NB4 (cell line): Measurements from ENCODE around the gene SSTR4.

Experiments used
- DNase-seq: peaks from one replicate; pipeline ENCODE4 v3.0.0; 2010; ENCODE audit warnings: low read depth
- H3K4me3 ChIP-seq: one replicate; pipeline ENCODE4 v1.5.1; 2011; ENCODE audit warnings: mild to moderate bottlenecking, low read depth, low read length, moderate library complexity
- CTCF ChIP-seq: IDR thresholded peaks from one replicate; pipeline ENCODE4 v1.5.1; 2012; ENCODE audit warnings: low read depth, low read length
- MAX ChIP-seq: IDR thresholded peaks from 2 replicates; pipeline ENCODE4 v1.6.1; 2011; ENCODE audit warnings: low read depth, low read length
- MYC ChIP-seq: IDR thresholded peaks from 2 replicates; pipeline ENCODE4 v1.6.1; 2011; ENCODE audit warnings: low read depth, low read length
- POLR2A ChIP-seq: IDR thresholded peaks from 2 replicates; pipeline ENCODE4 v1.6.1; 2011; ENCODE audit warnings: mild to moderate bottlenecking; ENCODE audit not compliant: insufficient read length; ENCODE audit errors: extremely low read depth

Gene SSTR4

GRCh38 chr20:23050847-23051627, 15.9 kb downstream of the SSTR4 start:
- TF ChIP-seq MYC (peak; percentile 96), CTCF (peak; percentile 91), MAX (peak; percentile 93), POLR2A (peak; percentile 44)
- peak; percentile 97 for DNase-seq
- H3K4me3 ChIP-seq = peak overlapping the region; percentile 78

- no peak overlapping the region for H3K4me3 ChIP-seq
- no peak for TF ChIP-seq CTCF
- no peak for TF ChIP-seq MAX
- no peak for TF ChIP-seq POLR2A
- TF ChIP-seq MYC = no peak
- DNase-seq = no peak
These were observed 17.8 kb downstream of the SSTR4 start for GRCh38 chr20:23052904-23053303.

GRCh38 chr20:23058240-23058639, 23.1 kb downstream of the SSTR4 start:
- no peak for DNase-seq
- TF ChIP-seq MYC (no peak), POLR2A (no peak), MAX (no peak), CTCF (no peak)

GRCh38 chr20:23059001-23059400, 23.9 kb downstream of the SSTR4 start:
- TF ChIP-seq MAX (no peak), POLR2A (no peak), MYC (no peak), CTCF (no peak)
- DNase-seq = no peak
- H3K4me3 ChIP-seq = no peak overlapping the region

More at GRCh38 chr20:23058240-23058639, 23.1 kb downstream of the SSTR4 start:
- H3K4me3 ChIP-seq = no peak overlapping the region

- peak; percentile 32 for DNase-seq
- no peak for TF ChIP-seq CTCF
- no peak for TF ChIP-seq POLR2A
- no peak for TF ChIP-seq MYC
- no peak for TF ChIP-seq MAX
- H3K4me3 ChIP-seq = no peak overlapping the region
These were observed 24.7 kb downstream of the SSTR4 start for GRCh38 chr20:23059846-23060245.
